ENCODE results near the gene FZD4. TPM values are rescaled to one million over a fixed set of nuclear protein-coding genes. Genes with fewer than 3 reads are reported as not detected.

FZD4 gene
- total and polyA plus RNA-seq, 10 of the 15 experiments (the other 5 are each of a cell fraction or from before 2014, with no cell fraction given) = under 0.01 to 0.13 (median 0.01) TPM; not detected in 6

- 37% methylated on average over 4 of the region's 4 CpGs for WGBS (ENCODE audit: insufficient coverage, insufficient replicate concordance, low lambda C conversion rate, missing lambda C conversion rate)
- DNase-seq (ENCODE audit: low read depth, low spot score) = no peak
- intact Hi-C loops (cut with micrococcal nuclease; ENCODE audit: unreplicated experiment) = no loop called here
- no peak for FAIRE-seq
- Histone ChIP-seq H3K4me2 (ENCODE audit: control insufficient read depth, insufficient read depth) (no peak overlapping the region), H3K4me3 (no peak overlapping the region), H3K27me3 (replicated peaks in 1 of 2; ENCODE audit: control insufficient read depth in 2 of 2, insufficient read depth in 2 of 2, low read length in 1 of 2) (no peaks in the 10 kb centered on the region; a peak in 1 of 4 replicates), H3K27ac (ENCODE audit: control insufficient read depth, insufficient read depth) (no peak overlapping the region), H3K79me2 (ENCODE audit: control insufficient read depth, insufficient read depth, low read length) (no peaks in the 10 kb centered on the region), H3K36me3 (ENCODE audit: control insufficient read depth in 2 of 2, insufficient read depth in 2 of 2, low read length in 1 of 2) (no peaks in the 10 kb centered on the region), H3K9ac (ENCODE audit: control insufficient read depth, insufficient read depth, low read length) (no peak overlapping the region), H3K4me1 (ENCODE audit: control insufficient read depth, insufficient read depth, low read length) (no peaks in the 10 kb centered on the region), H2AFZ (ENCODE audit: control insufficient read depth, low read depth, low read length) (no peak overlapping the region), H4K20me1 (ENCODE audit: control insufficient read depth, insufficient read depth) (no peaks in the 10 kb centered on the region), H3K9me3 (replicated peaks; ENCODE audit: control insufficient read depth, insufficient read depth, low read length) (no peaks in the 10 kb centered on the region)
- ChIA-PET RAD21 (ENCODE audit: unreplicated experiment) (no interaction called here), SMC1A (ENCODE audit: uncharacterized antibody, unreplicated experiment) (interaction anchor here (0.8 kb wide), 1 partner anchor 347 kb away, joined by 4 read pairs; no protein-coding TSS in a partner anchor), CTCF (interaction anchor here (0.7 to 2.5 kb wide), 3 partner anchors 15 to 347 kb away, joined by 3 to 11 read pairs (median 4); no protein-coding TSS in a partner anchor), POLR2A (no interaction called here)
- no peak for ATAC-seq
- no TSS peak for BruUV-seq (replicated peaks)
- in situ Hi-C loops (cut with MboI) = loop anchor here (5.0 kb wide), 2 partner anchors 345 to 480 kb away; no protein-coding TSS in a partner anchor
- no peak for TF ChIP-seq ATF2 (IDR thresholded peaks at IDR 0.05; ENCODE audit: low read length)
- TF ChIP-seq E2F8 (IDR thresholded peaks at IDR 0.05; ENCODE audit: low read depth, partially characterized antibody) = no peak
- TF ChIP-seq RUNX3 (IDR thresholded peaks at IDR 0.05; ENCODE audit: low read length) = no peak
- no peak for TF ChIP-seq TCF12 (IDR thresholded peaks at IDR 0.05; ENCODE audit: low read depth, low read length)
- no peak for TF ChIP-seq ELK1 (IDR thresholded peaks at IDR 0.05; ENCODE audit: low read depth, low read length)
- no peak for TF ChIP-seq GABPA (IDR thresholded peaks at IDR 0.05; ENCODE audit: low read depth)
- no peak for TF ChIP-seq ZNF592 (IDR thresholded peaks at IDR 0.05)
- TF ChIP-seq ZBED1 (IDR thresholded peaks at IDR 0.05; ENCODE audit: borderline replicate concordance) = no peak
- TF ChIP-seq POU2F2 (IDR thresholded peaks at IDR 0.05; ENCODE audit: borderline replicate concordance, low read depth, low read length) = no peak
- TF ChIP-seq FOXM1 (IDR thresholded peaks at IDR 0.05; ENCODE audit: low read depth, low read length) = no peak
Observed at GRCh38 chr11:86941871-86942599, 13.2 kb downstream of the FZD4 start.

Measured in GM12878 (cell line).